ENCODE measurements around the gene RNASE9.

GRCh38 chr14:20592574-20592973 lies 31.7 kb upstream of the RNASE9 start:
- TF ChIP-seq CTCF (IDR thresholded peaks at IDR 0.05 in 4 of 5, conservative IDR thresholded peaks at IDR 0.05 in 1 of 5) (no peak), POLR2A (IDR thresholded peaks at IDR 0.05) (no peak)
